Astrocyte (in vitro differentiated cells and primary cell): ENCODE measurements around the gene OXTR. TPM values are rescaled to one million over a fixed set of nuclear protein-coding genes. Genes with fewer than 3 reads are reported as not detected.

Experiments used
- DNase-seq: peaks from one replicate; pipeline ENCODE4 v3.0.0-alpha.2; 2010; ENCODE audit warnings: low read depth
- FAIRE-seq: peaks from 2 replicates; lab custom pipeline; 2011; peaks lifted over from hg19 to GRCh38; lab: Jason Lieb, UNC
- H2AFZ ChIP-seq: 2 replicates; pipeline ENCODE4 v1.6.0; 2012; ENCODE audit warnings: low read depth, low read length, inconsistent platforms
- H3K27ac ChIP-seq: 2 replicates; pipeline ENCODE4 v1.5.1; 2011; ENCODE audit warnings: low read depth, low read length, inconsistent platforms
- H3K27me3 ChIP-seq: 2 replicates; pipeline ENCODE4 v1.6.0; 2011; ENCODE audit warnings: low read length, inconsistent platforms; ENCODE audit not compliant: insufficient read depth
- H3K36me3 ChIP-seq: 2 replicates; pipeline ENCODE4 v1.5.1; 2011; ENCODE audit warnings: low read length, inconsistent platforms; ENCODE audit not compliant: insufficient read depth
- H3K4me1 ChIP-seq: 2 replicates; pipeline ENCODE4 v1.5.1; 2011; ENCODE audit warnings: low read length, inconsistent platforms; ENCODE audit not compliant: insufficient read depth
- H3K4me2 ChIP-seq: 2 replicates; pipeline ENCODE4 v1.6.0; 2012; ENCODE audit warnings: low read length, inconsistent platforms
- H3K4me3 ChIP-seq: 2 replicates; pipeline ENCODE4 v1.5.1; 2011; ENCODE audit warnings: low read depth, mild to moderate bottlenecking, low read length, inconsistent platforms; ENCODE audit not compliant: insufficient read depth
- H3K79me2 ChIP-seq: 2 replicates; pipeline ENCODE4 v1.6.0; 2012; ENCODE audit warnings: mild to moderate bottlenecking, low read length, inconsistent platforms; ENCODE audit not compliant: insufficient read depth
- H3K9ac ChIP-seq: 2 replicates; pipeline ENCODE4 v1.6.0; 2012; ENCODE audit warnings: mild to moderate bottlenecking, low read length, inconsistent platforms
- H3K9me3 ChIP-seq: 2 replicates; pipeline ENCODE4 v1.5.1; 2012; ENCODE audit warnings: low read depth, mild to moderate bottlenecking, low read length, inconsistent platforms; ENCODE audit not compliant: insufficient read depth
- H4K20me1 ChIP-seq: 2 replicates; pipeline ENCODE4 v1.6.0; 2012; ENCODE audit warnings: low read length, inconsistent platforms; ENCODE audit not compliant: insufficient read depth
- H3K27ac Mint-ChIP-seq: one replicate; pipeline ENCODE4 v1.8.0; 2021; ENCODE audit warnings: mild to moderate bottlenecking, mixed read lengths; ENCODE audit not compliant: unreplicated experiment
- H3K27me3 Mint-ChIP-seq: one replicate; pipeline ENCODE4 v1.8.0; 2021; ENCODE audit warnings: low read depth, mixed read lengths; ENCODE audit not compliant: unreplicated experiment
- H3K36me3 Mint-ChIP-seq: one replicate; pipeline ENCODE4 v1.8.0; 2021; ENCODE audit warnings: low read depth, mixed read lengths; ENCODE audit not compliant: unreplicated experiment
- H3K4me1 Mint-ChIP-seq: one replicate; pipeline ENCODE4 v1.8.0; 2021; ENCODE audit warnings: low read depth, mixed read lengths; ENCODE audit not compliant: unreplicated experiment
- H3K4me3 Mint-ChIP-seq: one replicate; pipeline ENCODE4 v1.8.0; 2021; ENCODE audit warnings: mild to moderate bottlenecking, moderate library complexity, mixed read lengths; ENCODE audit not compliant: unreplicated experiment
- H3K9me3 Mint-ChIP-seq: one replicate; pipeline ENCODE4 v1.8.0; 2021; ENCODE audit warnings: mild to moderate bottlenecking, mixed read lengths; ENCODE audit not compliant: unreplicated experiment
- CTCF ChIP-seq: IDR thresholded peaks from 2 replicates; pipeline ENCODE4 v1.5.1; 2011; ENCODE audit warnings: low read depth, mild to moderate bottlenecking, inconsistent platforms, low read length, moderate library complexity; ENCODE audit not compliant: insufficient read depth
- EZH2 ChIP-seq: IDR thresholded peaks from 2 replicates; pipeline ENCODE4 v1.6.1; 2012; ENCODE audit warnings: mild to moderate bottlenecking, low read length, inconsistent platforms; ENCODE audit not compliant: insufficient read depth
- total RNA-seq: library from RNA; stranded (reverse); gene quantifications from 2 replicates; pipeline ENCODE4 v1.2.1, GENCODE V29; 2021

The OXTR gene
- total RNA-seq, 1 donor from 2014 or later, result 3.0 TPM

- TF ChIP-seq EZH2 (no peak), CTCF (no peak)
- Mint-ChIP-seq H3K27ac (no peak overlapping the region), H3K4me1 (peaks cover 10% of the 10 kb centered on the region), H3K9me3 (peaks cover 42% of the 10 kb centered on the region), H3K27me3 (peaks cover 47% of the 10 kb centered on the region), H3K36me3 (peaks cover 4% of the 10 kb centered on the region), H3K4me3 (no peak overlapping the region)
- H3K27me3 ChIP-seq, result no peaks in the 10 kb centered on the region
- peaks cover 7% of the 10 kb centered on the region for H3K4me1 ChIP-seq
- H2AFZ ChIP-seq, result no peak overlapping the region
- no peaks in the 10 kb centered on the region for H3K36me3 ChIP-seq
- no peak overlapping the region for H3K4me2 ChIP-seq
- H3K79me2 ChIP-seq, result no peaks in the 10 kb centered on the region
- H4K20me1 ChIP-seq, result no peaks in the 10 kb centered on the region
- H3K27ac ChIP-seq, result no peak overlapping the region
- DNase-seq (no peak), FAIRE-seq (no peak)
- H3K9me3 ChIP-seq, result peaks cover 12% of the 10 kb centered on the region
- no peak overlapping the region for H3K9ac ChIP-seq
- no peak overlapping the region for H3K4me3 ChIP-seq
Observed at GRCh38 chr3:8709287-8709686, 60.1 kb downstream of the OXTR start.

GRCh38 chr3:8705575-8705974, 63.8 kb downstream of the OXTR start:
- Histone ChIP-seq H2AFZ (no peak overlapping the region), H3K4me3 (no peak overlapping the region), H3K36me3 (no peaks in the 10 kb centered on the region), H3K4me2 (no peak overlapping the region), H3K27me3 (no peaks in the 10 kb centered on the region), H3K9me3 (peaks cover 18% of the 10 kb centered on the region), H3K27ac (no peak overlapping the region), H3K9ac (no peak overlapping the region), H4K20me1 (no peaks in the 10 kb centered on the region), H3K79me2 (no peaks in the 10 kb centered on the region), H3K4me1 (no peaks in the 10 kb centered on the region)
- H3K27ac Mint-ChIP-seq, result no peak overlapping the region
- FAIRE-seq, result no peak
- no peak for TF ChIP-seq EZH2
- TF ChIP-seq CTCF, result no peak
- H3K4me3 Mint-ChIP-seq, result no peak overlapping the region
- H3K9me3 Mint-ChIP-seq, result peaks cover 43% of the 10 kb centered on the region
- DNase-seq, result no peak
- H3K4me1 Mint-ChIP-seq, result no peaks in the 10 kb centered on the region
- H3K27me3 Mint-ChIP-seq, result peaks cover 33% of the 10 kb centered on the region
- peaks cover 6% of the 10 kb centered on the region for H3K36me3 Mint-ChIP-seq

- Histone ChIP-seq H3K4me3 (no peak overlapping the region), H3K36me3 (no peaks in the 10 kb centered on the region), H3K9me3 (peaks cover 18% of the 10 kb centered on the region), H3K4me1 (no peaks in the 10 kb centered on the region), H3K79me2 (no peaks in the 10 kb centered on the region), H3K9ac (no peak overlapping the region), H3K27ac (no peak overlapping the region), H3K27me3 (no peaks in the 10 kb centered on the region), H3K4me2 (no peak overlapping the region), H4K20me1 (no peaks in the 10 kb centered on the region), H2AFZ (no peak overlapping the region)
- Mint-ChIP-seq H3K4me3 (no peak overlapping the region), H3K27me3 (peaks cover 10% of the 10 kb centered on the region), H3K4me1 (no peaks in the 10 kb centered on the region), H3K36me3 (peaks cover 2% of the 10 kb centered on the region), H3K27ac (no peak overlapping the region), H3K9me3 (peaks cover 25% of the 10 kb centered on the region)
- no peak for DNase-seq
- peak; percentile 9 for TF ChIP-seq CTCF
- no peak for TF ChIP-seq EZH2
- FAIRE-seq, result no peak
Observed at GRCh38 chr3:8702560-8702959, 66.9 kb downstream of the OXTR start.
